Hepatocyte (in vitro differentiated cells): ENCODE results near the gene SEMA3D. TPM values are rescaled to one million over a fixed set of nuclear protein-coding genes. Genes with fewer than 3 reads are reported as not detected.

Experiments used
- DNase-seq: peaks from one replicate; pipeline ENCODE4 v3.0.0-alpha.2; 2016; ENCODE audit warnings: low spot score
- H2AFZ ChIP-seq: fragments of 200-600 bp; sonication (generic); 2 replicates; pipeline ENCODE4 v1.6.0; 2016; ENCODE audit warnings: antibody characterized with exemption, mild to moderate bottlenecking
- H3K27ac ChIP-seq: fragments of 200-600 bp; sonication (generic); 2 replicates; pipeline ENCODE4 v1.5.1; 2016; ENCODE audit warnings: mild to moderate bottlenecking
- H3K27me3 ChIP-seq: fragments of 200-600 bp; sonication (generic); 2 replicates; pipeline ENCODE4 v1.6.1; 2016
- H3K36me3 ChIP-seq: fragments of 200-600 bp; sonication (generic); replicated peaks from 2 replicates; pipeline ENCODE4 v1.5.1; 2016; ENCODE audit warnings: low read depth; ENCODE audit not compliant: insufficient read depth
- H3K4me1 ChIP-seq: fragments of 200-600 bp; sonication (generic); 2 replicates; pipeline ENCODE4 v1.5.1; 2016; ENCODE audit warnings: mild to moderate bottlenecking, moderate library complexity; ENCODE audit not compliant: insufficient read depth
- H3K4me2 ChIP-seq: fragments of 200-600 bp; sonication (generic); 2 replicates; pipeline ENCODE4 v1.6.0; 2016
- H3K4me3 ChIP-seq: fragments of 200-600 bp; sonication (generic); 2 replicates; pipeline ENCODE4 v1.5.1; 2016; ENCODE audit warnings: mild to moderate bottlenecking
- H3K79me2 ChIP-seq: fragments of 200-600 bp; sonication (generic); 2 replicates; pipeline ENCODE4 v1.6.0; 2017; ENCODE audit warnings: mild to moderate bottlenecking
- H3K9me2 ChIP-seq: fragments of 200-600 bp; sonication (generic); replicated peaks from 2 replicates; pipeline ENCODE4 v1.6.0; 2017; ENCODE audit warnings: mild to moderate bottlenecking; ENCODE audit not compliant: insufficient read depth
- H3K9me3 ChIP-seq: fragments of 200-600 bp; sonication (generic); 2 replicates; pipeline ENCODE4 v1.5.1; 2016; ENCODE audit warnings: low read depth, mild to moderate bottlenecking
- H4K20me1 ChIP-seq: fragments of 200-600 bp; sonication (generic); 2 replicates; pipeline ENCODE4 v1.6.0; 2016; ENCODE audit warnings: mild to moderate bottlenecking; ENCODE audit not compliant: insufficient read depth, poor library complexity, severe bottlenecking
- CTCF ChIP-seq: fragments of 200-600 bp; sonication (generic); IDR thresholded peaks from 2 replicates; pipeline ENCODE4 v1.5.1; 2016; ENCODE audit warnings: antibody characterized with exemption, mild to moderate bottlenecking; ENCODE audit not compliant: poor library complexity
- EZH2 ChIP-seq: fragments of 200-600 bp; sonication (generic); IDR thresholded peaks from 2 replicates; pipeline ENCODE4 v1.6.1; 2016; ENCODE audit warnings: antibody characterized with exemption, mild to moderate bottlenecking, borderline replicate concordance
- EZH2phosphoT487 ChIP-seq: fragments of 200-600 bp; sonication (generic); IDR thresholded peaks from one replicate; pipeline ENCODE4 v1.6.1; 2018; ENCODE audit warnings: antibody characterized with exemption, mild to moderate bottlenecking, low read depth, moderate library complexity; ENCODE audit not compliant: unreplicated experiment, severe bottlenecking
- whole genome bisulfite sequencing: methylation state at CpG from one replicate; pipeline ENCODE4 v1.1.6; 2016; ENCODE audit warnings: low lambda C conversion rate; ENCODE audit errors: missing lambda C conversion rate; 5-methylcytosine and 5-hydroxymethylcytosine counted together
- polyA plus RNA-seq: library from polyadenylated mRNA; unstranded; fragments of >200 nt; fragmentation: Nextera tagmentation; extraction: Ambion mirVana; gene quantifications from 2 replicates; pipeline ENCODE4 v1.2.1, GENCODE V29; 2016
- total RNA-seq: library from RNA; depleted of rRNA; stranded (reverse); fragments of >200 nt; gene quantifications from 2 replicates; pipeline ENCODE4 v1.2.3, GENCODE V29; 2014

Gene SEMA3D
- total and polyA plus RNA-seq, 2 experiments from 2014 or later: 18.7 to 44.9 TPM

DNA sequence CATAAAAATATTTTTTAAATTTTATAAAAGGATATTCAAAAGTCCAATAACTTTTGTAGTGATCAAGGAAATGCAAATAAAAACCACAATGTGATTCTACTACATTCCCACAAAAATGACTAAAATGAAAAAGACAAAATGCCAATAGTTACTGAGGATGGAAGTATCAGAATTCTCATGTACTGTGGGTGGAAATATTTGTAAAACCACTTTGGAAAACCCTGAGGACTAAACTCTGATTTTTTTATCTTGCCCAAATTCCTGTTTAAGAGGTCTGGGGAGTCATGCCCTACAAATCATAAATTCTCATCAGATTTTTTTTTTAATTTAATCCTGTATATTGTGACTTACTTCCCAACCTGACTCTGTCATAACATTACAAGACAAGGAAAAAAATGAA, 9.8 kb upstream of the SEMA3D start:
- Histone ChIP-seq H3K36me3 (no peaks in the 10 kb centered on the region), H3K27ac (no peak overlapping the region), H3K4me1 (no peaks in the 10 kb centered on the region), H2AFZ (no peak overlapping the region), H3K4me2 (no peak overlapping the region), H3K9me2 (no peaks in the 10 kb centered on the region), H3K9me3 (no peaks in the 10 kb centered on the region), H4K20me1 (no peaks in the 10 kb centered on the region), H3K79me2 (no peaks in the 10 kb centered on the region), H3K27me3 (no peaks in the 10 kb centered on the region), H3K4me3 (no peak overlapping the region)
- DNase-seq: no peak
- no peak for TF ChIP-seq EZH2phosphoT487
- TF ChIP-seq CTCF: no peak
- TF ChIP-seq EZH2: no peak

DNA sequence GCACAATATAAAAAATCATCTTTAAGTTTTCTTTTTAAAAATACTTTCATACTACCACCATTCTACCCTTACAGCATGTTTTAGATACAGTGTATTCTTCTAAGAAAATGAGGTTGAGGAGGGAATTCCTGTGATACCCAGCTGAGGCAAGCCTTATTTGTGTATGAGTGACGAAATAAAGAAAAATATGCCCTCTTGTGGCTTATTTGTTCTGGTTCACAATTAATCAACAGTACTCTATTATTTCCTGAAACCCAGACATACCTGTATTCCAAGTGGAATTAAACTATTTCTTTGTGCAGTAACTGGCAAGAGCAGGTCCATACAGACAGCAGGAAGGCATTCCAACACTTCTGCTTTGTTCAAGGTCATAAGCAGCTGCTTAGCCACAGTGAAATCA, 4.5 kb upstream of the SEMA3D start:
- no peak overlapping the region for H2AFZ ChIP-seq
- H3K4me3 ChIP-seq: no peak overlapping the region
- no peak overlapping the region for H3K4me2 ChIP-seq
- no peaks in the 10 kb centered on the region for H3K36me3 ChIP-seq
- TF ChIP-seq EZH2phosphoT487: no peak
- TF ChIP-seq CTCF: peak; percentile 49
- TF ChIP-seq EZH2: no peak
- H3K9me3 ChIP-seq: no peaks in the 10 kb centered on the region
- WGBS: 59% methylated on average over 1 of the region's 1 CpG
- H4K20me1 ChIP-seq: no peaks in the 10 kb centered on the region
- H3K9me2 ChIP-seq: no peaks in the 10 kb centered on the region
- DNase-seq: peak; percentile 16
- H3K79me2 ChIP-seq: no peaks in the 10 kb centered on the region
- no peaks in the 10 kb centered on the region for H3K27me3 ChIP-seq
- H3K27ac ChIP-seq: no peak overlapping the region
- no peaks in the 10 kb centered on the region for H3K4me1 ChIP-seq

GRCh38 chr7:85186083-85186520, 754 bp downstream of the SEMA3D start:
- Histone ChIP-seq H2AFZ (peak overlapping the region; percentile 96), H3K4me2 (peak overlapping the region; percentile 86), H3K9me2 (no peaks in the 10 kb centered on the region), H4K20me1 (no peaks in the 10 kb centered on the region), H3K9me3 (no peaks in the 10 kb centered on the region), H3K4me3 (peak overlapping the region; percentile 78), H3K79me2 (peaks cover 36% of the 10 kb centered on the region), H3K27me3 (no peaks in the 10 kb centered on the region), H3K4me1 (no peaks in the 10 kb centered on the region), H3K36me3 (no peaks in the 10 kb centered on the region), H3K27ac (peak overlapping the region; percentile 94)
- DNase-seq: peak; percentile 78
- whole genome bisulfite sequencing: 1% methylated on average over 28 of the region's 28 CpGs
- no peak for TF ChIP-seq CTCF
- no peak for TF ChIP-seq EZH2
- no peak for TF ChIP-seq EZH2phosphoT487
